Occipital lobe (tissue), 2 donors: Measurements from ENCODE around the gene PDE8B. TPM values are rescaled to one million over a fixed set of nuclear protein-coding genes. Genes with fewer than 3 reads are reported as not detected.

Source experiments
- DNase-seq: peaks from one replicate; lab custom pipeline; 2025; lab: John Stamatoyannopoulos, UW
- total RNA-seq: library from RNA; depleted of rRNA; stranded (reverse); fragments of >200 nt; gene quantifications from one replicate; pipeline ENCODE4 v1.2.3, GENCODE V29; 2014

PDE8B gene
- total RNA-seq, 1 donor from 2014 or later, result 5.3 TPM

GRCh38 chr5:77400645-77401044, 190.2 kb downstream of the PDE8B start:
- DNase-seq, result no peak

- no peak for DNase-seq
These were observed 192.3 kb downstream of the PDE8B start for GRCh38 chr5:77402796-77403195.

- DNase-seq, result no peak
These were observed 196.7 kb downstream of the PDE8B start for GRCh38 chr5:77407152-77407551.

DNA sequence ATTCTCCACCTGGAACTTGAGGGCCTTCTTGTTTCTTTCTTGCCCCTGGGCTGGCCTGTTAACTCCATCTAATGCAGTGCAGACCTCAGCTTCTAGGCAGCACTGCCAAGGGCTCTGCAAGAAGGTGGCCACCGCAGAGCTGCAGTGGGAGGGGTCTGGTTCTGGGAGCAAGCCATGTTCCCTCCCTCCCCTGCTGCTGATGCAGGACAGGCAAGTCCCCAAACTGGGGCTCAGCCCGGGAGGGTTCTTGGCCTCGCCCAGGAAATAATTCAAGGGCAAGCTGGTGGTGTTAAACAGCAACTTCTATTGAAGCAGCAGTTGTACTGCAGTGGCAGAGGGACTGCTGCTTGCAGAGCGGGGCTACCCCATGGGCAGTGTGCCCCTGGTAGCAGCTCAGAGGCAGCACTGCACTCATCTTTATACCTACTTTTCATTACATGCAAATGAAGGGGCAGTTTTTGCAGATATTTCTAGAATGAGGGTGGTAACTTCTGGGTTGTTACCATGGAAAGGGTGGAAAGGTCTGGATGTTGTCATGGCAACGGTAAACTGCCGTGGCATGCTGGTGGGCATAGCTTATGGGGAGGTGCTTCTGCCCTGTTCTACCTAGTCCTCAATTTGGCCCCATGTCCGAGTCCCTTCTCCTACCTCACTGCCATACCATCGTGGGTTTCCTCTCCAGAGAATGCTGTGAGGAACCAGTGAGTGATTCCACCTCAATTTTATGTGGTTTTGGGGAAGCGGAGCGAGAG, 199.6 kb downstream of the PDE8B start:
- no peak for DNase-seq

DNA sequence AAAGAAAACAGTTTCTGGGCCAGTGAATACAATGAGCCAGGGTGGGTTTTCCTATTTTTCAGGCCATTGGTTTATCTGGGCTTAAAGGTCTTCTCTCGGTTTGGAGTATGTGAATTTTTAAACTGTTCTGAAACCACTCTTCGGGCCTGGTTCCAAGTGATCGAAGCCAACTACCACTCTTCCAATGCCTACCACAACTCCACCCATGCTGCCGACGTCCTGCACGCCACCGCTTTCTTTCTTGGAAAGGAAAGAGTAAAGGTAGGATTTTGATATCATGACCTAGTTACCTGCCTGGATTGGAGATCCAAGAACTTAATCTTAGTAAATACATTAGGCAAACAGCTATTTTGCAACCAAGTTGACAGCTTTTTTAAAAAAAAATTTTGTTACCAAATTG, 202.6 kb downstream of the PDE8B start:
- no peak for DNase-seq

- DNase-seq, result no peak
These were observed 207.7 kb downstream of the PDE8B start for GRCh38 chr5:77418162-77418561.

DNA sequence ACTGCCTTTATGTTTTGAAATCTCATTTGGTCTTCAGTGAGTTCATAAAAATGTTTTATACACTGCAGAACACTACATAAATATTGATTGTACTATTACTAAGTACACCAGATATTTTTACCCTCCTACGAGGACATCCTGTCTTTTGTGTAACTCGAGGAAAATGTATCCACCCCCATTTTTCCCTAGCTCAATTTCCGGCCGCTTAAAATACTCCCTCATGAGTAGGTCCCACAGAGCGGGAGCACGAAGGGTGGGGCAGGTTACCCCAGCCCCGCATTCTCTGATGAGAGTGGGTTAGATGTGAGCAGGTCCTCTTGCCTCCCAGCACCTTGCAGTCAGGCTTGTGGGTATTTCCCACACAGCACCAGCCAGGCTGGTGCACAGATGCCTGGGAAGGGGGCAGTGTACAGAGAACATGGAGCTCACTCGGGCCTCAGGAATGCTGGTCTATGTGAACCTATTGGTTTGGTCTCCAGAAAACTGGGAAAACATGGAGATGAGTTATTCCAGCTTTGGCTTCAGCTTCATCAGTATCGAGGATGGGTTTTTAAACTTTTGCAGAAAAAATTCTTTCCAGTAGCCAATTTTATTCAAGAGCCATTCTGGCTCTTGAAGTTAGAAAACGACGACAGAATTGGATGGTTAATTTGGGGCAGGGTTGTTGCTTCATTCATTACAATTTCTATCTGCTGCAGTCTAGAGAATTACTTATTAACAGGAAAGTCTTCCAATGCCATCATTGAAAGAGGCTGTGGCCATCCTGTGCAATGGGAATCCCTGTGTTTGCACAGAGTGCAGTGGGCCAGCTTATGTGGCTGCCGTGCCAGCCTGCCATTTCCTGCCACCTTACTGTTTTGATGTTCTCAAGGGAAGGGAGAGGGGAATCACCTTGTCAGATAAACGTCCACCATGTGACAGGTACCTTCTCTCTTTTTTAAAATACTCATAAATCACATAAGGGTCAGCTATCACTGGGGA, 208.4 kb downstream of the PDE8B start:
- DNase-seq, result no peak

GRCh38 chr5:77419644-77420582, 209.4 kb downstream of the PDE8B start:
- DNase-seq, result no peak

DNA sequence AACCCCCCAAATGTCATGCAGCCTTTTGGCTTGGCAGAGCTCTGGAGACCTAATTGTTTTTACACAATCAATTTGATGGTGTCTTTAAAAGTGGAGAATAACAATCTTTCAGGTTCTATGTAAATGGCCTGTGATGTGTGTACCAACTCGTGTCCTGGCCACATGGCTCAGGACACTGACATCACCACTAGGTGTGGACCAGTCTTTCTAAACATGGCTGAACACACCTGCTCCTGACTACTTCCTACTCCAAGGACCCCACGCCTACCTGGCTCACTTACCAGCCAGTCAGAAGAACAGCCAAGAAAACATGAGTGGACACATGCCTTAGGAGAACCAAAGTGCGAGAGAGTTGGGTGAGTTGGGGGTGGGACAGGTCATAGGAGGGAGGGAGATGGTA, 210.5 kb downstream of the PDE8B start:
- no peak for DNase-seq

GRCh38 chr5:77423022-77423750, 212.7 kb downstream of the PDE8B start:
- no peak for DNase-seq

- no peak for DNase-seq
These were observed 214.4 kb downstream of the PDE8B start for GRCh38 chr5:77424921-77425320.

DNA sequence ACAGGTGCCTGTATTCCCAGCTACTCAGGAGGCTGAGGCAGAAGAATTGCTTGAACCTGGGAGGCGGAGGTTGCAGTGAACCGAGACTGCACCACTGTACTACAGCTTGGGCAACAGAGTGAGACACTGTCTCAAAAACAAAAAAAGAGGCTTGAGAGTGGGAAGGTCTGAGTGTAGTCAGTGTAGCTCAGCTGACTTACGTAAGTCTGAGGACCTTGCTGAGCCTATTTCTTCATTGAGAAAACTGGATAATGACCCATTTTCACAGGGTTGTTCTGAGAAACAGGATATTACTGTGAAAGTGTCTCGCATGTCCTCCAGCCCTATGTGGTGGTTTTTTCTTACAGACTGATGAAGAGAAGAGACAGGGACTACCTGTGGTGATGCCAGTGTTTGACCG, 214.9 kb downstream of the PDE8B start:
- DNase-seq, result no peak

DNA sequence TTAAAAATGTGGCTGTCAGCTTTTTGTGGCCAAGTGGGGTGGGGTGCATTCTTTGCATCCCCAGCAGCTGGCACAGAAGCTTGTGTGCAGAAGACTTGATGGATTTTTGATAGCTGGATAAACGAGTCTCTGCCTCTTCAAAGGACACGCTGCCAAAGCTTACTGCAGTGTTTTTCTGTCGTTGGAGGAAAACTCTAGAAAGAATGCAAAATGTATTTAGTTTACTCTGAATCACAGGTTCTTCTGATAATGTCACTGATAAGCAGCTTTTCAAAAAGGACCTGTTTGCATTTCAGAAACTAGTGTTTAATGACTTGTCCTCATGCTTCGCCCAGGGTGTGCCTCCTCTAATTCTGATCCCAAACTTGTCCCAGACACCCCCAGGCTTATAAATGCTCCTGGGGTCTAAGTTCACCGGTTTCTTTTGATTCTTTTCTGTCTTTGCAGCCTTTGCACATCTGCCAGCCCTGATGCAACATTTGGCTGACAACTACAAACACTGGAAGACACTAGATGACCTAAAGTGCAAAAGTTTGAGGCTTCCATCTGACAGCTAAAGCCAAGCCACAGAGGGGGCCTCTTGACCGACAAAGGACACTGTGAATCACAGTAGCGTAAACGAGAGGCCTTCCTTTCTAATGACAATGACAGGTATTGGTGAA, 215.6 kb downstream of the PDE8B start:
- DNase-seq, result no peak

DNA sequence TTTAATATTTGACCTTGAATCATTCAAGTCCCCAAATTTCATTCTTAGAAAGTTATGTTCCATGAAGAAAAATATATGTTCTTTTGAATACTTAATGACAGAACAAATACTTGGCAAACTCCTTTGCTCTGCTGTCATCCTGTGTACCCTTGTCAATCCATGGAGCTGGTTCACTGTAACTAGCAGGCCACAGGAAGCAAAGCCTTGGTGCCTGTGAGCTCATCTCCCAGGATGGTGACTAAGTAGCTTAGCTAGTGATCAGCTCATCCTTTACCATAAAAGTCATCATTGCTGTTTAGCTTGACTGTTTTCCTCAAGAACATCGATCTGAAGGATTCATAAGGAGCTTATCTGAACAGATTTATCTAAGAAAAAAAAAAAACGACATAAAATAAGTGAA, 216.2 kb downstream of the PDE8B start:
- no peak for DNase-seq

GRCh38 chr5:77427998-77428397, 217.5 kb downstream of the PDE8B start:
- DNase-seq, result no peak

- DNase-seq, result no peak
These were observed 218.0 kb downstream of the PDE8B start for GRCh38 chr5:77428526-77428925.

DNA sequence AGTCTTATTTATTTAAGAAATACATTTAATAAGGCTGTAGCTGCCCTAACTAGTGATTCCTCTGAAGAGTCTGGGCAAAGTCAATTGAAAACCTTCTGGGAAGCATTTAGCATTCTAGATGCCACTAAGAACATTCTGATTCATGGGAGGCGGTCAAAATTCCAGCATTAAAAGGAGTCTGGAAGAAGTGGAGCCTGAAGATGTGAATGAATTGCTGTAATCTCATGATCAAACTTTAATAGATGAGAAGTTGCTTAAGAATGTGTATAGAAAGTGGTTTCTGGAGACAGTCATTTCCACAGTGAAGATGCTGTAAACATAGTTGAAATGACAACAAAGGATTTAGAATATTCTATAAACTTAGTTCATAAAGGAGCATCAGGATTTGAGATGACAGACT, 220.2 kb downstream of the PDE8B start:
- DNase-seq, result no peak

GRCh38 chr5:77431286-77431685, 220.8 kb downstream of the PDE8B start:
- DNase-seq, result no peak

GRCh38 chr5:77431719-77432118, 221.2 kb downstream of the PDE8B start:
- no peak for DNase-seq

GRCh38 chr5:77437194-77437593, 226.7 kb downstream of the PDE8B start:
- no peak for DNase-seq
